Stimulated activated CD4-positive, alpha-beta T cell treated with anti-CD3 and anti-CD28 coated beads, Interleukin-2, amount 100 ng/mL, for 4 hours (primary cell): Measurements from ENCODE around the gene MKX.

Experiments
- DNase-seq: peaks from one replicate; pipeline ENCODE4 v3.0.0-alpha.2; 2020; ENCODE audit warnings: low read depth

The MKX gene, protein sequence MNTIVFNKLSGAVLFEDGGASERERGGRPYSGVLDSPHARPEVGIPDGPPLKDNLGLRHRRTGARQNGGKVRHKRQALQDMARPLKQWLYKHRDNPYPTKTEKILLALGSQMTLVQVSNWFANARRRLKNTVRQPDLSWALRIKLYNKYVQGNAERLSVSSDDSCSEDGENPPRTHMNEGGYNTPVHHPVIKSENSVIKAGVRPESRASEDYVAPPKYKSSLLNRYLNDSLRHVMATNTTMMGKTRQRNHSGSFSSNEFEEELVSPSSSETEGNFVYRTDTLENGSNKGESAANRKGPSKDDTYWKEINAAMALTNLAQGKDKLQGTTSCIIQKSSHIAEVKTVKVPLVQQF

DNA sequence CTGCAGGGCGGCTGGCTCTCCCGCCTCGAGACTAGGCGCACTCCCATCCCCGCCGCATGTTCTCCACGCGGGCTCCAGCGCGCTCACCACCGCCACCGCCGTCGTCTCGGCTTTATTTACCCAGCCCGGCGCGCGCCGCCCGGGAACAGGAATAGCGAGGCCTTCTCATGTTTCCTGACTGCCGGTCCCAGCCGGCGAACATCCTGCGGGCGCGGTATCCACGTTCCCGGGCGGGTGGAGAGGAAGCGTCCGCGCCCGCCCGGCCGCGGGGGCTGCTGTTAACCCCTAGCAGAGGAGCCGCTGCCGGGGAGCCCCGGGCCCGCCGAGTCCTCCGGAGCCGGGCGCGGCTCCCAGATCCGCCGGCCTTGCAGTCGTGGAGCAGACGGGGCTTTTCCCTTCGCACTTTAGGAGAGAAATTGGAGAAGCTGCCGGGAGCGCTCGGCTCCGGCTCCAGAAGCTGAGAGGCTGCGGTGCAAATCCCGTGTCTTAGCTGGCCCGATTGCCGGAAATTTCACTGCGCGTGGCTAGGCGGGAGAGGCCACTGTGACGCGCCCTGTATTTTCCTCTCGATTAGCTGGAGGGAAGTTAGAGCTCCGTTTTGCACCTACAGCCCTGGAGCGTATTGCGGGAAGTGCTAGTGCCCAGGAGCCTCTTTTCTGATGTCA, at the start of gene MKX:
MKX (minus strand) TSS at position 88 of the 665 bp plus-strand sequence. CDS start 2,404 bp downstream, outside the sequence.
- no peak for DNase-seq

GRCh38 chr10:27794157-27794556, 48.5 kb upstream of the MKX start:
- no peak for DNase-seq

- no peak for DNase-seq
Measured at GRCh38 chr10:27792216-27792615, 46.6 kb upstream of the MKX start.

DNA sequence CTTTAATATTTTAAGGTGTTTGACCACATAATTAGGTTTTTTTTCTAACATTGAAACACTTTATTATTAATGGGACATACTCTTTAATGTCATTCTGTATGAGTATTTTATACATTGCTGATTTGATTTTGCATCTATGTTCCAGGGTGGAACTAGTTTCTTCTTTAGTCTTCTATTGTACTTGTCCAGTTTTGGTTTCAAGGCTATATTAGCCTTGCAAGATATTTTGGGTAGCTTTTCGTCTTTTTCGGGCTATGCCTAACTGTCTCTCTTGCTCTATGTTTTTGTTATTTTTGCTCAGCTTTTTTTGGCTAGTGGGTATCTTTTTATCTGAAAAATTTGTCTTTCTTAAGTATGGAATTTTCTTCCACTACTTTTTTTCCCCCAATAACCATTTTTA, 38.7 kb upstream of the MKX start:
- DNase-seq, result no peak

DNA sequence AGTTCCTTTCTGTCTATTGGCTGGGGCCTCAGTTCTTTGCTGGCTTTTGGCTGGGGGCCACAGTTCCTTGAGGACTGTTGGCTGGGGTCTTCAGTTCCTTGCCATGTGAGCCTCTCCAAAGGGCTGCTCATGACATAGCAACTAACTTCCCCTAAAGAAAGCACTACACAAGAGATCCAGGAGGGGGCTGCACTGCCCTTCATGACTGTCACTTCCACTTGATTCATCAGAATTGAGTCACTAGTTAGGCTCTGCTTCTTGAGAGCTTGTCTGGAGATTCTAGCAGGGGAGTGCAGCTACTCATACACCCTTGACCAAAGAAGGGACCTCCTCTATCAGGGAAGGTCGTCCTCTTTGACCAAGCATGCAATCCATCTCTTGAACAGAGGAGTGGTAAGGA, 38.0 kb upstream of the MKX start:
- no peak for DNase-seq

GRCh38 chr10:27779462-27780015, 33.9 kb upstream of the MKX start:
- no peak for DNase-seq

DNA sequence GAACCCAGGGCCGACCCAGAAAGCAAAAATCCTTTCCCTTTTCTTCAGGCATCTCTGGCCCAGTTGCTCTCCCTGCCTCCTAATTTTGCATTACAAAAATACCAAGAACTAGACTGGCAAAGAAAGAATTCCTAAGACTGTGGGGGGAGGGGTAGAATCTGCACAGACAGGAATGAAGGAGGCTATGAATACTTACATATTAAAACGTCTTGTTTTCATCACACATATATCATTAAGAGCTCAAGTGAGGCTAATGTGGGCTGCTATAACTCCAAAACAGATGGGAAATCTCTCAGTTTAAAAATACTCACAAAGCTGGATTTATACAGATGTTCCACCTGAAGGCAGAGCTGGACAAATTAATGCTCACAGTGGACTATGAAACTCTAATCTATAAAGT, 29.2 kb upstream of the MKX start:
- DNase-seq, result no peak

- no peak for DNase-seq
Measured at GRCh38 chr10:27771231-27771630, 25.6 kb upstream of the MKX start.

DNA sequence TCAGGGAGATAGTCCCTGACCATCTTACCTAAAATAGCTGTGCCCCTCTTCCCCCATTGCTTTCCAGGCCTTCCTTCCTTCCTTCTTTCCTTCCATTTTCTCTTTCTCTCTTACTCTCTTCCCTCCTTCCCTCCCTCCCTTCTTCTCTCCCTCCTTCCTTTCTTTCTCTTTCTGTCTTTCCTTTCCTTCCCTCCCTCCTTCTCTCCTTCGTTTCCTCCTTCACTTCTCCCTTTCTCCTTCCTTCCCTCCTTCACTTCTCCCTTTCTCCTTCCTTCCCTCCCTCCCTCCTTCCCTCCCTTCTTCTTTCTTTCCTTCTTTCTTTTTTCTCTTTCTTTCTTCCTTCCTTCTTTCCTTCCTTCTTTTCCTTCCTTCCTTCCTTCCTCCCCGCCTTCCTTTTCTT, 24.6 kb upstream of the MKX start:
- no peak for DNase-seq

DNA sequence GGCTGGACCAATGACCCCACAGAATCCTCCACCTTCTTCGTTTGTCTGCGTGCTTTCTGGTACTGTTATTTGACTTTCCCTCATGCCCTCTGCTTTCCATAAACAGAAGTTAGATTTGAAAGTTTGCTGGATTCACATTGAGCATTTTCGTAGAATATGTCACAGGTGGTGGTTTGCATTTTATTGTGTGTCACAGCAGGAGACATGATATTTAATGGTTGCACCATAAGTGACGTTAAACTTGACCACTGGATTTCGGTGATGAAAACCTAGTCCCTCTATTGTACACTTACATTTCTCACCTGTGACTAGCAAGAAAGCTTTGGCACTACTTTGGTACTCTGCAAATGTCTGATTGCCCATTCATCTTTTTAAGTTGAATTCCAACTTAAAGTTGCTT, 15.2 kb upstream of the MKX start:
- no peak for DNase-seq

GRCh38 chr10:27759483-27760272, 14.1 kb upstream of the MKX start:
- DNase-seq, result no peak

DNA sequence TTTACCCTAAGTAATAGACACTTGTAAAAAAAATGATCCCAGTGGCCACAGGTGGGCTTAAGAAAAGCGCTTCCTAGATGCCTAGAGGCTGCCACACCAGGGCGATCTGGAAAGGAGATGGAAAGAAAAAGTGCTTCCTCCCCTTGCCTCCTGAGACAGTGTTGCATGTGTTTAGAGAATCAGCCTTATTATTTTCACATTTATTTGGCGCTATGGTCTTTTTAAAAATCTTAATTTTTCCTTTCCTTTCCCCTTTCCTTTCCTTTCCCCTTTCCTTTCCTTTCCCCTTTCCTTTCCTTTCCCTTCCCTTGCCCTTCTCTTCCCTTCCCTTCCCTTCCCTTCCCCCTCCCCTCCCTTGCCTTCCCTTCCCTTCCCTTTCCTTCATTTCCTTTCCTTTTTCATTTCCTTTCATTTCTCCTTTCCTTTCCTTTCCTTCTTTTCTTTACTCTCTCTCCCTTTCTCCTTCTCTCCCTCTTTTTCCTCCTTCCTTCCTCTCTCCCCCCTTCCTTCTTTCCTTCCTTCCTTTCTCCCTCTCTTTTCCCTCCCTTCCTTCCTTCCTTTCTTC, 7.1 kb upstream of the MKX start:
- no peak for DNase-seq

- no peak for DNase-seq
Measured at GRCh38 chr10:27748601-27749000, 3.0 kb upstream of the MKX start.

DNA sequence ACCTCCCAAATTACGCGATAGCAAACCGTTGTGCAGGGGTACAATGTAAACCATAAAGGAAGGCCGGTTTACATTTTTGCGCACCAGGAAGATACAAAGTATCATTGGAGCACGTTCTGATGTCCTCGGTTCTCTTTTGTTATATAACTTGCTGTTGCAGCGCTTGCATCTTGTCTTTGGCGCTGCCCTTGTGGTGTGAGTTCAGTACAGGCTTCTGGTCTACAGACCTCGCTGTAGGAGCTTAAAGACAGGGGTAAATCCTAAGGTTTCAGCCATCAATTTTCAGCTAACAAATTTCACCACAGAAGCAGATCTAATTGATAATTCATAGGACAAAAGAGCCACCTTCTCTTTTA, 1.5 kb upstream of the MKX start:
- DNase-seq, result no peak

- no peak for DNase-seq
Measured at GRCh38 chr10:27746397-27747095, 927 bp upstream of the MKX start.

GRCh38 chr10:27744802-27745731, 552 bp downstream of the MKX start:
- DNase-seq, result no peak

DNA sequence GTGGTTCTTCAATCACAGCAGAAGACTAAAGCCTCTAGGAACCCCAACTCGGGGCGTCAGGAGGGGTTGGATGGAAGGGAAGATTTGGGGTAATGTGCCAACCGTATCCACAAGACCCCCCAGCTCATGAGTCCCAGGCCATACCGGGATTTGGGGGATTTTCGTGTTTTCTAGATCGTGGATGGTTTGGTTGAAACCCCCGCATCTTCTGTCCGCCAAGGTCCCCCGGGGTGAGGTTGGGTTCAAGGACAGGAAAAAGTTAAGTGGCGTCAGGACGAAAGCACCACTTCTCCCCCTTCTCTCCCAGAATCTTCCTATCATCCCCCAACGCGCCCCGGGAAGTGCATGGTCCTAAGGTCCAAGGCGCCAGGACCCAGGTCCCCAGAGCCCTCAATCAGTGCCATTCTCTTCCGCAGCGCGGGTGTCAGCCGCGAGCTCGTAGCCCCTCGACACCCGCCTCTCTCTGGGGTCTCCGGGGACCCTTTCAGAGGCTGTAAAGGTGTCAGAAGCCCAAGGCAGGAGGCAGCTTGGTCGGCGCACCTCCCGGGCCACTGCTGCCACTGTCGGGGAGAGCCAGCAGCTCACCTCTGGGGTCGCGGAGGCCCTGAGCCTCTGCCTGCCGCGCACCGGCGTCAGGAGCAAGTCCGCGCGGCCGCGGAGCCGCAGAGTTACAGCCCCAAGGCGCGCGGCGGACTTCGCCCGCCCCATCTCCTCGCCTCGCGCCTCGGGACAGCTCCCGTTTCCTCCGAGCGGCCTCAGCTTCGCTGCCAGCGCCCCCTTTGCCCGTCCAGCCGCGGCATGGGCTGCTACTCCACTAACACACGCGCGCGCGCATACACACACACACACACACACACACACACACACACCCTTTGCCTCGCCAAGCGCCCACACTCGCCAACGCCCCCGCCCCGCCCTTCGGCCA, 1.5 kb downstream of the MKX start:
- DNase-seq, result no peak

DNA sequence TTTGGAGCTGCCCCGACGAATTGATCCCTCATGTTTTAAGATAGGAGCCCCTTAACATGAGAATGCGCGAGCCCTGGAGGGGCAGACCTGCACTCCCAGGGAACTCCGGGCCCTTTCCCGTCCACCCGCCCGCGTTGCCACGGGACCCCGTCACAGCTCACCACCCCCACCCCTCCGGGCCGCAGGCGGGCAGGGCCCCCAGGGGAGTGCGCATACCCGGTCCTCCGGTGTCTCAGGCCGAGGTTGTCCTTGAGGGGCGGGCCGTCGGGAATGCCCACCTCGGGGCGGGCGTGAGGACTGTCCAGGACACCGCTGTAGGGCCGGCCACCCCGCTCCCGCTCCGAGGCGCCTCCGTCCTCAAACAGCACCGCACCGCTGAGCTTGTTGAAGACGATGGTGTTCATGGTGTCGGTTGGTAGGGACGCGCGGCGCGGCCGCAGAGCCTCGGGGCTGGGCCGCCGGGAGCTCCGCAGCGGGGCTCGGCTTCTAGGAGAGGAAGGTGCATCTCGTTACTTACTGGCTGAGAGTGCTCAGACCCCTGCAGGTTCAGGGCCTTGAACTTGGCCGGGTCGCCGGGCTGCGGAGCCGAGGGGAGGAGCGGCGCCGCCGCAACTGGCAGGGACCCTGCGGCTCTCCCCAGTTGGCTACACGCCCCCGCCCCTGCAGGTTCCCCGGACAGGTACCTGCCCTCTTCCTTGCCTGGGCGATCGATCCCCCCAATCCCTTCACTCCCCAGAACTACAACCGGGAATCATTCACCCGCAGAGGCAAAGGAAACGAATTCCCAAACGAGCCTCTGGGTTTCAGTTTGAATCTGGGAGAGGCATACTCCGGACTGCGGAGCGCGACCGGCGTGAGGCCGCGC, 2.4 kb downstream of the MKX start:
- DNase-seq, result no peak
